Fibroblast of the aortic adventitia (primary cell): ENCODE data around the gene LINC01488. TPM values are rescaled to one million over a fixed set of nuclear protein-coding genes. Genes with fewer than 3 reads are reported as not detected.

Experiments used
- DNase-seq: peaks from one replicate; pipeline ENCODE4 v3.0.0-alpha.2; 2010; ENCODE audit warnings: low read depth
- H3K4me3 ChIP-seq: 2 replicates; pipeline ENCODE4 v1.5.1; 2011; ENCODE audit warnings: low read depth, mild to moderate bottlenecking, control low read depth, low read length, moderate library complexity
- total RNA-seq: library from RNA; depleted of rRNA; stranded (reverse); fragments of >200 nt; gene quantifications from 2 replicates; pipeline ENCODE4 v1.2.3, GENCODE V29; 2012; ENCODE audit warnings: low replicate concordance
- TF ChIP-seq, protein P1 (sequence below): IDR thresholded peaks from 2 replicates; pipeline ENCODE4 v1.5.1; 2011; ENCODE audit warnings: mild to moderate bottlenecking, low read length, control low read depth, inconsistent platforms; ENCODE audit not compliant: insufficient read depth

LINC01488 gene
- total RNA-seq, 1 donor, result not detected

GRCh38 chr11:69489031-69489745 lies 7.7 kb downstream of the LINC01488 start:
- no peak overlapping the region for H3K4me3 ChIP-seq
- TF ChIP-seq, protein P1, sequence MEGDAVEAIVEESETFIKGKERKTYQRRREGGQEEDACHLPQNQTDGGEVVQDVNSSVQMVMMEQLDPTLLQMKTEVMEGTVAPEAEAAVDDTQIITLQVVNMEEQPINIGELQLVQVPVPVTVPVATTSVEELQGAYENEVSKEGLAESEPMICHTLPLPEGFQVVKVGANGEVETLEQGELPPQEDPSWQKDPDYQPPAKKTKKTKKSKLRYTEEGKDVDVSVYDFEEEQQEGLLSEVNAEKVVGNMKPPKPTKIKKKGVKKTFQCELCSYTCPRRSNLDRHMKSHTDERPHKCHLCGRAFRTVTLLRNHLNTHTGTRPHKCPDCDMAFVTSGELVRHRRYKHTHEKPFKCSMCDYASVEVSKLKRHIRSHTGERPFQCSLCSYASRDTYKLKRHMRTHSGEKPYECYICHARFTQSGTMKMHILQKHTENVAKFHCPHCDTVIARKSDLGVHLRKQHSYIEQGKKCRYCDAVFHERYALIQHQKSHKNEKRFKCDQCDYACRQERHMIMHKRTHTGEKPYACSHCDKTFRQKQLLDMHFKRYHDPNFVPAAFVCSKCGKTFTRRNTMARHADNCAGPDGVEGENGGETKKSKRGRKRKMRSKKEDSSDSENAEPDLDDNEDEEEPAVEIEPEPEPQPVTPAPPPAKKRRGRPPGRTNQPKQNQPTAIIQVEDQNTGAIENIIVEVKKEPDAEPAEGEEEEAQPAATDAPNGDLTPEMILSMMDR, result no peak
- DNase-seq, result no peak

DNA sequence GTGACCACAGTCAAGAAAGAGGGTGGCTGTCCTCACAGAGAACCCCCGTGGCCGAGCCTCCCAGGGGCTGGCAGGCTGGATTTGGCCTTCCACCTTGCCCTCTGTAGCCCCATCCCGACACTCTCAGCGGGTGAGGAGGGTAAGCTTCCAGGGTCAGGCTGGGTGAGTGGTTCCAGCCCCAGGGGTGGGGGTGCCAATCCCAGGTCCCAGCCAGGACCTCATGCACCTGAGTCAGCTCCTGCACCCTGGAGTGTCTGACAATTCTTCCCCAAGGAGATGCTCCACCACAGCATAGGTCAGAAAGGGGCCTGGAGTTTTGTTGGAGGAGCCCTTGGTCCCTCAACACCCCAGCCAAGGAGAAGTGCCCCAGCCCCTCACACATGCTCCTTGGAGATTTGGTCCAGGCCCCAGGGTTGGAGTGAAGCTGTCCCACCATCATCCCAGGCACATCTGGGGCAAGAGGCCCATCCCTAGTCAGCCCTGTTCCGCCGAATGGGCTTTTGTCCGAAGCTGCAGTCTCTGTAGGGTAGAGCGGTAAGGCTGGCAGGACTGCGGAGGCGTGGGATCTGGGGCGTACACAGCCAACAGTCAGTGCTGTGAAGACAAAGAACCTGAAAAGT lies 8.4 kb downstream of the LINC01488 start:
- TF ChIP-seq, protein P1, result no peak
- no peak overlapping the region for H3K4me3 ChIP-seq
- DNase-seq, result no peak

- TF ChIP-seq, protein P1, result no peak
- no peak for DNase-seq
Observed at GRCh38 chr11:69490516-69490915, 9.1 kb downstream of the LINC01488 start.

GRCh38 chr11:69491071-69492031 lies 9.9 kb downstream of the LINC01488 start:
- no peak for DNase-seq
- no peak overlapping the region for H3K4me3 ChIP-seq
- TF ChIP-seq, protein P1, result no peak

More at GRCh38 chr11:69490516-69490915, 9.1 kb downstream of the LINC01488 start:
- H3K4me3 ChIP-seq, result no peak overlapping the region

DNA sequence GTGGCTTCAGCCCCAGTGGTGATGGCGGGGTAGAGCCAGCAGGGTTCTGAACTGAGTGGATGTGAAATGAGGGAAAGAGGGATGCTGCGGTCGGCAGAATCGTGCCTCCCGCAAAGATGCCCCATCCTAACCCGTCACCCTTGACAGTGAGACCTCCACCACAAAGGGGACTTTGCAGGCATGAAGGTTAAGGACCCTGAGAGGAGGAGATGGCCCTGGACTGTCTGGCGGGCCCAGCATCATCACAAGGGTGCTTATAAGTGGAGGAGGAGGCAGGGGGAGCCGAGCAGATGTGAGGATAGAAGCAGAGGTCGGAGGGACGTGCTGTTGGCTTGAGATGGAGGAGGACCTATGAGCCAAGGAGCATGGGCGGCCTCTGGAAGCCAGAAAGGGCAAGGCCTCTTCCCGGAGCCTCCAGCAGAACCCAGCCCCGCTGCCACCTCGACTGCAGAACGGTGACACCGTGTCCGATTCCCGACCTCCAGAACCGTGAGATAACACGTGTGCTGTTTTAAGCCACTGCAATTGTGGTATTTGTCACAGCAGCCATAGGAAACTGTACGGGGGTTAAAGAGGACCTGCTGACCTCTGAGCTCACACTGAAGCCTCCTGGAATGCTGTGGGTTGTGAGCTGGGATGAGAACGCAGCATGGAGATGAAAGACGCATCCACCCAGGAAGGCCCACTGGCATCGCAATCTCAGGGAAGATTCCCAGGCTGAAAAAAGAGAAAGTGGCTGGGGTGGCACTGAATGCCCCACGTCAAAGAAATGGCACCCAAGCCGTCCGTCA lies 10.9 kb downstream of the LINC01488 start:
- no peak for DNase-seq
- TF ChIP-seq, protein P1, result no peak
- H3K4me3 ChIP-seq, result no peak overlapping the region
